Stimulated activated CD8-positive, alpha-beta memory T cell treated with anti-CD3 and anti-CD28 coated beads, Interleukin-4, amount 100 ng/mL, for 24 hours (primary cell): ENCODE measurements around the gene CCNG2.
"Not testable (repeated sequence)": the region's sequence is repeated elsewhere in the genome, so short reads cannot be mapped to it uniquely, and the experiment has no call there.

Experiments
- DNase-seq: peaks from one replicate; pipeline ENCODE4 v3.0.0-alpha.2; 2020; ENCODE audit warnings: low read depth

The CCNG2 gene, protein sequence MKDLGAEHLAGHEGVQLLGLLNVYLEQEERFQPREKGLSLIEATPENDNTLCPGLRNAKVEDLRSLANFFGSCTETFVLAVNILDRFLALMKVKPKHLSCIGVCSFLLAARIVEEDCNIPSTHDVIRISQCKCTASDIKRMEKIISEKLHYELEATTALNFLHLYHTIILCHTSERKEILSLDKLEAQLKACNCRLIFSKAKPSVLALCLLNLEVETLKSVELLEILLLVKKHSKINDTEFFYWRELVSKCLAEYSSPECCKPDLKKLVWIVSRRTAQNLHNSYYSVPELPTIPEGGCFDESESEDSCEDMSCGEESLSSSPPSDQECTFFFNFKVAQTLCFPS

DNA sequence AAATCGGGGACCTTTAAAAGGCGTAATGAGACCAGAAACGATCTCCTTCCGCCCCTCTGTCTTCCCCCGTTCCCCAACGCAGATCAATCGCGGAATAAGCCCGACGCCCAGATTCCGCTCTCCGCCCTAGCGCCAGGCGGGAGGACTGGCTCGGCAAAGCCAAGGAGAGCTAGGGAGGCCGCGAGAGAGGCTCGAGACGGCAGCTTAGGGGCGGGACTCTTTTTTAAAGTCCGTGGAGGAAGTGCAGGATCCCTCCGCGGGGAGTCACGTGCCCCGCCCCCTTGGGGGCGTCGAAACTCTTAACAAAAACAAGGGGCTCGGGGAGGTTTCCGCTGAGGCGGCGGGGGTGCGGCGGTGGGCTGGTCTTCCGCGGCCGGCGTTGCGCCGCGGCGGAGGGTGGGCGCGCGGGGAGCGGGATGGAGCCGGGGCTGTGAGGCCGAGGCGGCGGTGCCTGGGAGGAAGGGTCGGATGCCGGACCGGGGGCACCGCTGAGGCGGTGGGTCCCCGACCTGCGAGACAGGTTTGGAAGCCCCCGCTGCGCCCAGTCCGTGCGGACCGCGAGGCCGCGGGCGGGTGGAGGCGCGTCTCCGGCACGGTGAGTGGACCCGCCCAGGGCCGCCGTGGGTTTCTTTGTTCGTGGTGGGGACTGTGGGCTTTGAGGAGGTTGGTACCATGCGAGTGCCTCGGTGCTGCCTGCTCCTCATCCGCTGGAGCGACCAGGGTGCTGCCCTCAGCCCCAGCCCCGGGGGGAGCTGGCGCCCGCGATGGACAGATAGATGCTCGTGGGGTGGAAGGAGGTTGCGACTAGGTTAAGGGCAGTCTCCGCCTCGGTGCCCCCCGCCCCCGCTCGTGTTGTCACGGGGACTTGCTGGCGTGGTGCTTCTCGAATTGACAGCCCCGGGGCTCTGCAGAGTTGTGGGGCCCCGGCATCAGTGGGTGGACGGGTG lies at the start of gene CCNG2:
TSS of gene CCNG2 (plus strand) at position 296 of the 947 bp plus-strand sequence. CDS start 1,326 bp downstream, outside the sequence.
- peak; percentile 69 for DNase-seq

DNA sequence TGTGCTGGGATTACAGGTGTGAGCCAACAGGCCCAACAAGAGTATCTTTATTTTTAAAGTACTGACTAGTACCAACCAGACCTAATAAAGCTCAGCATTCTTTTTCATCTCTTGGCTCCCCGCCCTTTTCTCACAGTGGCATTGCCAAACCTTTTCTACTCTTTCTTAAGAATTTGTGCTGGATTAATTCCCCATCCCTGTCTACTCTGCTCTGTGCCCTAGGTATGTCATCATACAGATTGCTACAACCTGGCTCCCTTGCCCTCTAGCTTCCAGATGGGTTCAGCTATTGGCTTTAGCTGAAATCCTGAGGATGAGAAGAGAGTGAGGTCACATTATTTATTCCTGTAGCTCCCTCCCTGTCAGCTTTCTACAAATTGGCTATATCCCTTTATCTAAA lies 46.3 kb upstream of the CCNG2 start:
- DNase-seq: no peak

DNA sequence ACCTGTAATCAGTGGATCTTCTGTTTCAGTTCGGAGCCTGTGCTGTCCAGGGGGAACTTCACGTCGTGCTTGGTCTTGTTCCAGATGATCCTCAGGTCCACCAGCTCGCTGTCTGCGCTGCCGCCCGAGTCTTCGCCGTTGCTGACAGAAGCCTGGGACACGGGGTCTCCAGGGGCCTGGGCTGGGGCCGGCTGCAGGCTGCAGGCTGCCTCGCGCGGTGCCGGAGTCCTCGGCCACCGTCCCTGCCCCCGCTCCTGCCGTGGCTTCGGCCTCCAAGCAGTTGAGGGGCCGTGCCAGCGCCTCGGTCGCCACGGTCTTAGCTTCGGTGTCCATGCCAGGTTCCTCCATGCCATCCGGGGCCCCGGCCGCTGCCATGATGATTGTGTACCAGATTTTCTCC lies 43.9 kb upstream of the CCNG2 start:
- DNase-seq: no peak

DNA sequence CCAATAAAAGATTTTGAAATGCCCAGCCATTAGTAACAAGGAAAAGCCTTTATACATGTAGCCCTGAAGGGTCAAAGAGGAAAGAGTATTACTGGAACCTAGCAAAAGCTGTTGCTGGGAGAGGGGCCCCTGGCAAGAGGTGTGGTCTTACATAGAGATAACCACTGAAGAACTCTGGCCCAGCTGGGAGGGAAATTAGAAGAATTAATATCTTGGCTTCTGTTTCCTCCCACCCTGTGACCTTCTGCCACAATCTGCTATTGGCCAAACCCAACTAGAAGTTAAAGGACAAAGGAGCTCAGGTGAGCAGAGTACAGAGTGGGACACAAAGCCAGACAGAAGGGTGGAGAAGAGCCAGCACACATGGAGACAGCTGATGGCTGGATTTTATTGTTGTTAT lies 39.3 kb upstream of the CCNG2 start:
- no peak for DNase-seq

DNA sequence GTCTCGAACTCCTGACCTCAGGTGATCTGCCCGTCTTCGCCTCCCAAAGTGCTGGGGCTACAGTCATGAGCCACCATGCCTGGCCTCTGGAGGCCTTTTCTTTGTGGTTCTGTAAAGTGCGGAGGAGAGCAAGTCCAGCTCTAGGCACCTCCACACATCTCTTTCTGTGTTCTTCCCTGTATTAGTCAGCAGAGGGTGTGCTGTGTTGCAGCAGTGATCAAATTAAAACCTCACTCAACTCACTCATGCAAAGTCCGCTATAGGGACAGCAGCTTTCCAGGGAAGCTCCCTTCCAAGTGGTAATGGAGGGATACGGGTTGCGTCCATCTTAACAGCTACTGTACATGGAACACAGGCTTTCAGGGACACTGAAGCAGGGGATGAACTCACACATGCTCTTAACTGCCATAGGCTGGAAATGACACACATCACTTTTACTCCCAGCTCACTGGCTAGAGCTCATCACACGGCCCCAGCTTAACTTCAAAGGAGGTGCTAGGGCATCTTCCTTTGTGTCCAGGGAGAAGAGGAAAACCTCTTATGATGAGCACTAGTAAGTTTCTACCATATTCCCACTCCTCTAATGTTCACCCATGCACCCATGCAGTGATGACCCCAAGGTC lies 36.0 kb upstream of the CCNG2 start:
- no peak for DNase-seq

DNA sequence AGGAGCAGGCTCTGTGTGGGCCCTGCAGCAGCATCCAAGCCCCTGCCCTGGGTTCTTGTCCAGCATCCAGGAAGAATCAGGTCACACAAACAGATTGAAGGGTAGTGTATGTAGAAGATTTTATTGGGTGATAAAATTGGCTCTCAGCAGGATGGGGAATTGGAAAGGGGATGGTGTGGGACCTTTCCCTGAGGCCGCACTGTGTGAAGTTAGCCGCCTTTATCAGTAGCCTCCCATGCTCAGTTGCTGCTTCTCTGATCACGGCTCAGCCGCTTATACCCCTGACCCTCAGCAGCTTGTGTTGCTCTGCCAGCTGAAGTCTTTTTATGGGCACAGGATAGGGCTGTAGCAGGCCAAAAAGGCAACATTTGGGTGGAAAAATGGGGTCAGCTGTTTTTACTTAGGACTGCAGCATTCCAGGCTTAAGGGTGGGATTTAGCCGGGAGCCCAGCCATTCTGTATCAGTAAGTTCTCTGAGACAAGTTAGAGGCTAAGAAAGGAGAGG lies 35.2 kb upstream of the CCNG2 start:
- DNase-seq: no peak

DNA sequence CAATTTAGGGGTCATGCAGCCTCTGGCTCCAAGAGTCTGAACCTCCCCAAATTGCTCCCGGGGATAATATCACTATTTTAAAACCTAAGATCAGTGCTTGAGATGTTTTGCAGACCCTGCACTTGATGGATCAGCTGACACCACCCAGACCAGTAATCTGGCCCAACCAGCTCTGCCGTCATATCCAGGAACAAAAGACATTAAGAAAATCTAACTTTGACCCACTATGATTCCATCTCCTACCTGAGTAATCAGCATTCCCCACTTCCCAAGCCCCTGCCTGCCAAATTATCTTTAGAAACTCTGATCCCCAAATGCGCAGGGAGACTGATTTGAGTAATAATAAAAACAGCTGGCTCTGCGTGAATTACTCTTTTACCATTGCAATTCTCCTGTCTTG lies 34.4 kb upstream of the CCNG2 start:
- no peak for DNase-seq

DNA sequence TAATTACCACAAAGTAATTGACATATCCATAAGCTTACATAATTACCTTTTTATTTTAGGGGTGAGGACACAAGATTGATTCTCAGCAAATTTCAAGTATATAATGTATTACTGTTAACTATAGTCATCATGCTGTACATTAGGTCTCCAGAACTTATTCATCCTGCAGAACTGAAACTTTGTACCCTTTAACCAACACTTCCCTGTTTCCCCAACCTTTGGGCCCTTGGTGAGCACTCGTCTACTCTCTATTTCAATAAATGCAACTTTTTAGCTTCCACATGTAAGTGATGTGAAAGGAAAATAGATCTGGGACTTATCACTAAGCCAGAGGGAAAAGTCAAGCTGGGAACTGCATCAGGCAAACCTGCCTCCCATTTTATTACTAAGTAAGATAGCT lies 33.6 kb upstream of the CCNG2 start:
- DNase-seq: no peak

DNA sequence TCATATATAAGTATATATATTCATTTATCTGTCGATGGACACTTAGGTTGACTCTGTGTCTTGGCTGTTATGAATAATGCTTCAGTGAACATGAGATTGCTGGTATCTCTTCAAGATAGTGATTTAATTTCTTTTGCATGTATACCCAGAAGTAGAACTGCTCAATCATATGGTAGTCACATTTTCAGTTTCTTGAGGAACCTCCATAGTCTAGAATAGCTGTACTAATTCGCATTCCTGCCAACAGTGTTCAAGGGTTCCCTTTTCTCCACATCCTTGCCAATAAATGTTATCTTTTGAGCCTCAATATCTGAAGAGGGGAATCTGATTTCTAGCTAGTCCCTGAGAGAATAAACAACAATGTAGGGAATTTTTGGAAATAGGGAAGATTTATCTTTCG lies 32.4 kb upstream of the CCNG2 start:
- no peak for DNase-seq

DNA sequence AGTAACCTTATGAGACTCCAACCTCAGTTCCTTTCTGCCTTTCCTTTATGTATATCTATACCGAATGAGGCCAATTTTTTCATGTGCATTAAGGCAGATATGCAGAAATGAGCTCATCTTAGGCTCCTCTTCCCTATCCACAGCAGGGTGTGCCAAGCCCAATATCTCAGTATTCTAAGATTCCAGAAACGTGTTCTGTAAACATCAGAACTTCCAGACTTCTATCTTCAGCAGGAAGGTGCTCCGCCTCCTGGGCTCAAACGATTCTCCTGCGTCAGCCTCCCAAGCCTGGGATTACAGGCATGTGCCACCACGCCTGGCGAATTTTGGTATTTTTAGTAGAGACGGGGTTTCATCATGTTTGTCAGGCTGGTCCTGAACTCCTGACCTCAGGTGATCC lies 31.0 kb upstream of the CCNG2 start:
- no peak for DNase-seq

DNA sequence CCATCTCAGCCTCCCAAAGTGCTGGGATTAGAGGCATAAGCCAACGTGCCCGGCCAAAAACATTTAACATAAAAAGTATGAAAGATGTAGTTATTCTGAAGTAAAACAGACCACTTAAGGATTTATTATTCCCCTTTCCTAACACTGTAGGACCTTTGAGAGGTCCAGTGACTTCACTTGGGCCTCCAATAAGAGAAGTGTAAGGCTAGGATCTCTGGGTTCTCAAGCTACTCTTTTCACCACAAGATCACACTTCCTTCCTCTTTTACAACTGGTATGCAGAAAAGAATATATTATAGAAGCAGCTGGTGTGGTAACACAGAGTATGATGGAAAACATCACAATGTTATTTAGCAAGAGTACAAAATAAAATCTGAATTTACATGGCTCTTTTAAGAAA lies 30.2 kb upstream of the CCNG2 start:
- DNase-seq: no peak

DNA sequence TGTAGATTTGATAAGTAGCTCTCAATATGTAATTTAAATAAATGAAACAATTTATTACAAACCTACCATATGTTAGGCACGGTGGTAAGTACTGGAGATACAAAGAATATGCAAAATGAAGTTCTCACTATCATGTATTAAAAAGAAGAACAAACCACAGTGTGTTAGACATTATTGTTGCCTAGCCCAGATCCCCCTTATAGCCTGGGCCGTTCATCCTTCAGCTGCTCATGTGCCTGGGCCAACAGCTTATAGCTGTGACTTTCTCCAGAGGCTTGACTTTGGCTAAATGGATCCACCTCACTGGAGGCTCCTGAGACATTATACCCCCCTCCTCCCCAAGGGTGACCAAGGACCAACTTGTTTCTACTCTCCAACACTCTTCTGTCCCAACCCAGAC lies 29.8 kb upstream of the CCNG2 start:
- no peak for DNase-seq

DNA sequence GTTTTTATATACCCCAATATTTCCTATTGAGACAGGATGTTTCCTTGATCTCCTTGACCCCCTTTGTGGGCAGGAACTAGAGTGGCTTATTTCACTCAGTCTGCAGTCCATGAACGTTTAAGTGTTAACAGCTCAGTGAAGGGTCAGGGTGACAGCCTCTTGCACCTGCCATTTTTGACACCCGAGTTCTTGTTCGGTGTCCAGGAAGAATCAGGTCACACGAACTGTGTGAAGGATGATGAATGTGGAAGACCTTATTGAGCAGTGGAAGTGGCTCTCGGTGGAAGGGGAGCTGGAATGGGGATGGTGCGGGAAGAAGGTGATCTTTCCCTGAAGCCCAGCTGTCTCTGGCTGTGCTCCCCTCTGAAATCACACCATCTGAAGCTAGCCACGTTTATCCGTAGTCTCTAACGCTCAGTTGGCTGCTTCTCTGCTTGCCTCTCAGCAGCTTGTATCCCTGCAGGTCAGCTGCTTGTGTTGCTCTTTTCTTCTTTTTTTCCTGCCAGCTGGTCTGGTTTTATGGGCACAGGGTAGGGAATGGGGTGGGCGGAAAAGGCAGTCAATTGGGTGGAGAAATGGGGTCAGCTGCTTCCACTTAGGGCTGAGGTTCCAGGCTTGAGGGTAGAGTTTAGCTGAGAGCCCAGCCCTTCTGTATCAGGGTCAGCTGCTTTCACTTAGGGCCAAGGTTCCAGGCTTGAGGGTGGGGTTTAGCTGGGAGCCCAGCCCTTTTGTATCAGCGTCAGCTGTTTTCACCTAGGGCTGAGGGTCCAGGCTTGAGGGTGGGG lies 29.0 kb upstream of the CCNG2 start:
- DNase-seq: no peak

DNA sequence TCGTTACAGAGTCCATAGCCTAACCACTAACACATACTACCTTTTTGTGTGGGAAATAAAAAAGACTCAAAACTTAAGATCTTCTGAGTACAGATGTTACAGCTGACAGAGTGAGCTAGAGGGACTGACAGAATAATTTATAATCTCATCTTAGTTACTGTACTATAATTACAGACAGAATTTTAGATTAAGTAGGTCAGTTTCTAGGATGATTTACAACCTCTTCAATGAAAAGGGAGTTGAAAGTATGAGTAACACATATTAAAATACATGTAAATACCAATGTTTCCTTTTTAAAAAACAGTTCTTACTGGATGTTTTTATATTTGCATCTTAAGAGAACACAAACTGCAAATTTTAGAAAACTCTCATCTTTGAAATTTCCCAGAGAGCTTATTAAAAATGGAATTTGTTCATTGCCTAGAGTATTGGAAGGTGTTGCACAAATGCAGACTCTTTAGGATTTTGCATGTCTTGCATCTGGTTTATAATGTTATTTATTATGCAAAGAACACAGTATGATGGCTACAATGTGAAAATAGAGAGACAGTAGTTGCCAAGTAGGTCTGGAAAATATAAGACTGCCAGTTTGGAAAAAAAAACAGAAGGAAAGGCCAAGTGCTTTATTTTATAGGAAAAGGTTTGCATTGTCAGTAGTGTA lies 24.2 kb upstream of the CCNG2 start:
- DNase-seq: no peak

DNA sequence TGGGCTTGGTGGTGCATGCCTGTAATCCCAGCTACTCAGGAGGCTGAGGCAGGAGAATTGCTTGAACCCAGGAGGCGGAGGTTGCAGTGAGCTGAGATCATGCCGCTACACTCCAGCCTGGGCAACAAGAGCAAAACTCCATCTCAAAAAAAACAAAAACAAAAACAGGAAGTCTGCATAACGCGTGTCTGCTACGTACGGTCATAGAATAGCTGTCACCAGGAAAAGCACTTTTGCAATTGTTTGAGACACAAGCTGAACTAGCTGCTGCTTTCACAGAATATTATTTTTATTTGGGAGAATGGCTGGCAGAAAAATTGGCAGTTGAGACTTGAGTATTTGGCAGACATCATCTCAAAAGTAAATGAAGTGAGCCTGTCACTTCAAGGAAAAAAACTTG lies 19.6 kb upstream of the CCNG2 start:
- DNase-seq: not testable (repeated sequence)

DNA sequence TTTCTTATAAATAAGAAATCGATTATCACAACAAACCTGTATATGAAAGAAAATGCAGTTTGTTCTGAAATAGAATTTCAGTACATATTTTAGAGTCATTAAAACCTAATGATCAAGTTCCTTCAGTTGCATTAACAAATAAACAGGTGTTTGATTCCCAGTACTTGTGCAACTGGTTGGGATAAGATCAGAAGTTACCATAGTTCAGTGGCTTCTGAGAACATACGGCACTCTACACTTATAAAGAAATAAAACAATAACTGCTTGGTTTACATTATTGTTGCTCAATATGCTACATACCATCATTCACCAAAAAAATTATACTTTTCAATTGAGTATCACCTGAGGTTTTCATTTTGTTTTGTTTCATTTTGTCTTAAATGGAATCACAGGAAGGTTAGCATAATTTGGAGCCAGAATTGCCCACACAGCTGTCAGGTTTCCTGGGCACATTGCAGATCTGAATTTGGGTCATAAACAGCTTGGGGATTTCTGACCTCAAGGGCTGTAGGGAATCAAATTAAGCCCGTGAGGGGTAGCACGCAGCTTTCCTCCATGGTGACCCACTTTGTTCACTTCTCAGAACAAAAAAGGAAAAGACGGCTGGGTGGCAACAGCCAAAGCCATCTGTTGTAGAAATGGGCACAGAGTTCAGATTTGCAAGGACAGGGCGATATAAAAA lies 14.9 kb upstream of the CCNG2 start:
- DNase-seq: no peak

DNA sequence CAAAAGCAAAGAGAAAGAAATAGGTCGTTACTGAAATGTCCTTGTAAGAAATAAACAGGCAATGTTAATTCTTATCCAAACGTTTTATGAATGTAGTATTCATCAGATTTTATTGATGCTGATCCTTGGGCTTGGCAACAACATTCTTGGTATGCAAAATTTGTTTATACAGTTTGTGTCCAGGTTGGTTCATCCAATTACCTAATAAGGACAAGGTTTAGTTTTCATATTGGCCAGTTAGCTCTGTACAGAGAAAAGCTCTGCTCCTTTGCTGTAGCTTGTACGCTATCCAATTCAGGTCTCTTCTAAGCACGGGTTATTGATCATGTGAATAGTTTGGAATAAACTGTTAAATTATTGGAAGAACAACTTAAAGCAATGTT lies 14.4 kb upstream of the CCNG2 start:
- DNase-seq: no peak

DNA sequence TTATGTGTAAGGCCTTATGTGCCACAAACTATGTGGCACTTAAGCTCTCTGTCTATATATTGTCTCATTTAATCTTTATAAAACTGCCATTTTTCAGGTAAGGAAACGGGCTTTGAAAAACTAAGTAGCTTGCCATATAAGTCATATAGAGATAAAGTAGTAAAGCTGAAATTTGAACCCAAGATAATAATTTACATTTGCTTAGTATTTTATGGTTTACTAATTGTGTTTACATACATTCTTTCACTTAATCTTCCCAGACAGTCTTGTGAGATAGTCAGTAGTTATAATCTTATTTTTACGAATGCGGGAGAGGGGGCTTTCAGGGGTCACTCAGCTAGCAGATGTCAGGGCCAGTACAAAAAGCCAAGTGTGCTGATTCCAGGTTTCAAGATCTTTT lies 13.9 kb upstream of the CCNG2 start:
- DNase-seq: no peak

DNA sequence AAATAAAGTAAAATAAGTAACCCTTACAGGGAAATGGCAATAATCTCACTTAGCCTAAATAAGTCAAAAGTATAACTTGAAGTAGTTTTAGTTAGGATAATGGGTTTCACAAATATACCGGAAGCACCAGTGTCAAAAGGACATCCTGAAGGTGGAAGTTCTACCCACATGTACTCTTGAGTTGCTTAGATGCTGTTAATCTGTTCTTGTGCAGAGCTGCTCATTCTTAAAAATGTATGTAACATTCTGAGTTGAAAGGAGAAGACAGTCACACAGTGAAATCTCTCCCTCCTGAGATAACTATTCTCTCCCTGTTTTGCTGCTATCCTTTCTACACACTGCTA lies 11.2 kb upstream of the CCNG2 start:
- DNase-seq: no peak

DNA sequence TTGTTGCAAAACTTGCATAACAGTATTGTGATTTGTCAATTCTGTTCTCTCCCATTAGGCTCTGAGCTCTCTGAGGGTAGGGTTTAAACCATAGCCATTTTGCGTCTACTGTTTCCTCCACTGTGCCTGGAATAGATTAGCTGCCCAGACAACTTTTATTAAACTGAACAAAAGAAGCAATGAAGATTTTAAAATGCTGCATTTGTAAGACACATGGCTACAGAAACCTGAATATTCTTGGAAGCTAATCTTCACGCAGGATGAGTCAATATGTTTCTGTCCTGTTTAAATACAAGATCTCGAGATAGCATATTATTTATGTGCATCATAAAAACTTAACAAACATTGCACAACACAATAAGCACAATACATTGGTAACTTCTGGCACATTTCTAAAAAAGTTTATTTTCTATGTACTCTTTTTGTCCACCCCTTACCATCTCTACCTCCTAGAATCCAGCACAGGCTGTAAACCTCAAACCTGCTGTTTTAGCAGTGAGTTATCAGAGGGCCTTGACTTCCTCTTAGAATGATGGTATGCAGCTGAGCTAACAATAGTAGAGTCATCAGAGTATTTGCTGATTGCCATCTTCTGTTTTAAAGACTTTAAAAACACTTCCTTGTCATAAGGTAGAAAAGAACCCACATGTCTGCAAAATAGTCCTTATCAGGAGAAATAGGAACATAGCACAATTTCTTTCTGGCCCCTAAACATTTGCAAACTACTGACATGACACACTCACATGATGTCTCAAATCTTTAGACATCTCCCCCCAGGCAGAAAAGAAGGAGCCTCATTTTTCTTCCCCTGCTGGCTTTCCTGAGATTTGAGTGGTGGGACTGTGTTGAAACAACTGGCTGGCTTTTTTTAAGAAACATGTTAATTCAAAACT lies 10.6 kb upstream of the CCNG2 start:
- no peak for DNase-seq
